Keratinocyte (primary cell): Measurements from ENCODE around the gene C10orf120.

Experiments
- EZH2 ChIP-seq: IDR thresholded peaks from one replicate; pipeline ENCODE4 v1.6.1; 2012; ENCODE audit warnings: inconsistent platforms, mild to moderate bottlenecking, low read length, moderate library complexity
- TF ChIP-seq, protein P1 (sequence below), 3 experiments: IDR thresholded peaks in 1 of 3; conservative IDR thresholded peaks in 1 of 3; optimal IDR thresholded peaks in 1 of 3; 2 replicates in 2 of 3; 3 replicates in 1 of 3; pipeline versions ENCODE3 to v1.5.1; 2011; ENCODE audit warnings: low read length in 3 of 3, mild to moderate bottlenecking in 3 of 3, moderate library complexity in 2 of 3, control low read depth in 1 of 3, inconsistent platforms in 1 of 3; ENCODE audit not compliant: insufficient read depth in 2 of 3; ENCODE audit errors: extremely low read depth in 1 of 3

DNA sequence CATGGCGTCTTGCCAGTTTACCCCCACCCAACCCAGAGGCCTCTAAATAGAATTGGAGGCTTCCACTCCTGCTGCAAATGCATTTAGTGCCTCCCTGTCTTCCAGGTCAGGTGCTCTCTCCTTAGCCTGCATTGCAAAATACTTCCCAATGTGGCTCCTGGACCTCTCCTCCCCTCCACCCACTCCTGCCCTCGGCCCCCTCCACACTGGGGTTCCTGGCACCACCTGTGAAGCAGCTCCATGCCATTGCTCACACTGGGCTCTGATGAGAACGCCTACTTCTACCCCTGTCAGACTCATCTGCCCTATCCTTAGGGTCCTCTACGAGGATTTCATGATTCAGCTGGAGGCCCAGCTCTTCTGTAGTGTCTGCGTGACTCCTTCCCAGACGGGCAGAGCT is 37.4 kb downstream of the C10orf120 start:
- TF ChIP-seq, protein P1, sequence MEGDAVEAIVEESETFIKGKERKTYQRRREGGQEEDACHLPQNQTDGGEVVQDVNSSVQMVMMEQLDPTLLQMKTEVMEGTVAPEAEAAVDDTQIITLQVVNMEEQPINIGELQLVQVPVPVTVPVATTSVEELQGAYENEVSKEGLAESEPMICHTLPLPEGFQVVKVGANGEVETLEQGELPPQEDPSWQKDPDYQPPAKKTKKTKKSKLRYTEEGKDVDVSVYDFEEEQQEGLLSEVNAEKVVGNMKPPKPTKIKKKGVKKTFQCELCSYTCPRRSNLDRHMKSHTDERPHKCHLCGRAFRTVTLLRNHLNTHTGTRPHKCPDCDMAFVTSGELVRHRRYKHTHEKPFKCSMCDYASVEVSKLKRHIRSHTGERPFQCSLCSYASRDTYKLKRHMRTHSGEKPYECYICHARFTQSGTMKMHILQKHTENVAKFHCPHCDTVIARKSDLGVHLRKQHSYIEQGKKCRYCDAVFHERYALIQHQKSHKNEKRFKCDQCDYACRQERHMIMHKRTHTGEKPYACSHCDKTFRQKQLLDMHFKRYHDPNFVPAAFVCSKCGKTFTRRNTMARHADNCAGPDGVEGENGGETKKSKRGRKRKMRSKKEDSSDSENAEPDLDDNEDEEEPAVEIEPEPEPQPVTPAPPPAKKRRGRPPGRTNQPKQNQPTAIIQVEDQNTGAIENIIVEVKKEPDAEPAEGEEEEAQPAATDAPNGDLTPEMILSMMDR (optimal IDR thresholded peaks at IDR 0.05 in 1 of 3, IDR thresholded peaks at IDR 0.05 in 1 of 3, conservative IDR thresholded peaks at IDR 0.05 in 1 of 3; ENCODE audit: extremely low read depth in 1 of 3, insufficient read depth in 2 of 3, low read length in 3 of 3) = no peak
- no peak for TF ChIP-seq EZH2
